Activated CD8-positive, alpha-beta memory T cell treated with anti-CD3 and anti-CD28 coated beads for 24 hours (primary cell): ENCODE results near the gene TTC32.
"Not testable (repeated sequence)": the region's sequence is repeated elsewhere in the genome, so short reads cannot be mapped to it uniquely, and the experiment has no call there.

Experiments
- DNase-seq: peaks from one replicate; pipeline ENCODE4 v3.0.0-alpha.2; 2020

TTC32 gene

DNA sequence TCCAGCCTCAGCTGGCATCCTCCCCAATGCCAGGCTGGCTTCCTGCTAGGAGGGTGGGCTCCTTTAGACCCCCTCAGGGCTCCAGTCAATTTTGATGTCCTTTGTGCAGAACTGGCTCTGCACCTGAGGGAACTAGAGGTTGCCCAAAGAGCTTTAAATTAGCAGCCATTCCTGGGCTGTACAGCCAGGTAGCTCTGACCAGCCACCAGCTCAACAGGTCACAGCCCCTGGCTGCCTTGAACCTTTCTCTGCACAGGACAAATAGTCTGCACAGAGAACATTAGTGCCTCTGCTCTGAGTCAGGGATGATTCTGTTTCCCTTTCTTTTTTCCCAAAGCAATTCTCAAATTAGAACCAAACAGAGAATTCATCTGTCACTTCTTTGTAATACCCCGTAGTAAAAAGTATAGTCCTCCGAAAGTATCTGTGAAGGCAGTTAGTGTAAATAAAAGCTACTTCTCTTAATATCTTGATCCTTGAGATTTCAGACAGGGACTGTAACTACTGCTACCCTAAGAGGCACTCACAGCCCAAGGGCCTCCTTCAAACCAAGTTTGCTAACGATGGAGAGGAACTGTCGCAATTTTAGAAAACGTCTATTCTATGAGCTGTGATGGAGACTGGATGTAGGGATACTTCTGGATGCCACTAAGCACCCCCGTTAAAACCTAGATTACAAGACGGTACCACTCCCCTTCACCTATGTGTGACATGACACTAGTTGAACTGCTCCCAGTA is 3.0 kb downstream of the TTC32 start:
- DNase-seq = no peak

GRCh38 chr2:19897623-19898245 is 4.0 kb downstream of the TTC32 start:
- DNase-seq = no peak

GRCh38 chr2:19895535-19895934 is 6.2 kb downstream of the TTC32 start:
- DNase-seq = no peak

DNA sequence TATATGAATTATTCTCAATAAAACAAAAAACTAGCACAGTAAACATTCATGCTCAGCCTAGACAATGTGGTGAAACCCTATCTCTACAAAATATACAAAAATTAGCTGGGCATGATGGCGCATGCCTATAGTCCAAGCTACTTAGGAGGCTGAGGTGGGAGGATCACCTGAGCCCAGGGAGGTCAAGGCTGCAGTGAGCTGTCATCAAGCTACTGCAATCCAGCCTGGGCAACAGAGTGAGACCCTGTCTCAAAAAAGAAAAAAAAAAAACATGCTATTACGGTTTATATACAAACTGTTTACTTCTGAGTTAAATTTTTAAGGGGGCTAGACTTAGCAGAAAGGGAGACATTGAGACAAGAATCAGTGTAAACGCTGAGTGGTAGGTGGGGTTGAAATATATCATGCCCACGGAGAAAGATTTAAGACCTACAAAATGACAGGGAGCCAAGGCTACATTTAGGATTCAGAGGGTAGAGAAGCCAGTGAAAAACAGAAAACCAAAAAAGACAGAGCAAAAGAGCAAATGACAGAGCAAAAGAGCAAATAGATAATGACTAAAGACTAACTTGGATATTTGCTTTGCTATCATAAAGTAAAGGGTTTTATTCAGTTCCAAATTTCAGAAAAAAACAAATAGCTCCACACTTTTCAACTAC is 7.5 kb downstream of the TTC32 start:
- no peak for DNase-seq

DNA sequence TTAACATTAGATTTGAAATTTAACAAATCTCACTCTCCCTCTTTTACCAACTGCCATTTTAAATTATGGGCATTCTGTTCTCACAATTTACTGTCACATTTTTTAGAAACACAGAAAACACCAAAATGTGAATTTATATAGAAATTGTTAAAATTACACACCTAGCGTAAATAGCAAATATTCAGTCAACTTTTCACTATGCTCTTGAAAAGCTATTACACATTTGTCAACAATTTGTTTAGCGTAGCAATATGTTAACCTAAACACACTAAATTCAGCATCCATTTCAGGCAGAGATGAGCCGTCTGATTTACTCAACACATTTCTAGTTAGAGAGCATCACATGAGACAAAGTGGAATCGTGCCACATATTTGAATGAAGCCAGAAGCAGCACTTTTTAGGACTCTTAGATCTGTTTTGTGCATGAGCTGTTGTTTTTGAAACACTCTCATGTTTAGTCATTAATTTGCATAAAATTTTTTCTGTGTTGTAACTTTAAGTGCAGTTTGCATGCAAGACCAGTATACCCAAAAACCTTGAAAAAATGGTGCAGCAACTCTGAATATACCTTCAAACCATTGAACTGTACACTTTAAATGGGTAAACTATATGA is 8.2 kb downstream of the TTC32 start:
- DNase-seq = no peak

- not testable (repeated sequence) for DNase-seq
These were observed 9.8 kb downstream of the TTC32 start for GRCh38 chr2:19891971-19892370.

GRCh38 chr2:19890104-19890503 is 11.7 kb downstream of the TTC32 start:
- no peak for DNase-seq

DNA sequence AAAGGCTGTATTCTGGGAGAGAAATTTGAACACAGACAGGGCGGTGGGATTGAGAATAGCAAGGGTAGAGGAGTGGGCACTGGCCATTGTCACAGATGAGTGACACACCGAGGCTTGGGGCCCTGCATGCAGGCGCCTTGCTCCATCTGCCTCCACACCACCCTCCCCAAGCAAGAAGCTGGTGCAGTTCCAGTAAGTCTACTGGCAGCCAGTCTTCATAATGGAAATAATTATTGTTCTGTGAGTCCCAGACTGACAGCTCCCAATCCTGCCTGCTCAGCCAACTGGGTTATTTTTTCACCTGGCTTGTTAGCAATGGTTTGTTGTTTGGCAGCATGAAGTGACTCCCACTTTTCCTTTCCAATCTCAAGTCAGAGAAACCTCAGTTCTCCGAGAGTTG is 13.0 kb downstream of the TTC32 start:
- peak; percentile 40 for DNase-seq

GRCh38 chr2:19887510-19887909 is 14.3 kb downstream of the TTC32 start:
- DNase-seq = peak; percentile 21

DNA sequence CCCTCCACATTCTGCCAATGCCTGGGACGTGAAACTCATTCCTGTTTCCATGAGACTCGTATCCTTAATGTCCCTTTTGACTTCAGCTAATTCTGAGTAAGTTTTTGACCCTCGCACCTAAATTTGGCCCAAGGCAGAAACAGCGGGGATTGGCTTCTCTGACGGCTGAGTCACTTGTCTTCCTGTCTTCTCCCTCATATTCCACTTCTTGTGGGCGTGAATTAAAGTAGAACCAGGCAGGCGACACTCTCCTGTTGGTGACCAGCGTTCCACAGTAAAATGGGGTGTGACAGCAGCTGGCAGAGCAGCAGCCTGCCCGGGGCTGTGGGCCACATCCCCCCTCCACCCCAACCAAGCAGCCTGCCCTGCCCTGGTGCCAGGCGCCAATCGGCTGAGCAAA is 15.5 kb downstream of the TTC32 start:
- peak; percentile 17 for DNase-seq

DNA sequence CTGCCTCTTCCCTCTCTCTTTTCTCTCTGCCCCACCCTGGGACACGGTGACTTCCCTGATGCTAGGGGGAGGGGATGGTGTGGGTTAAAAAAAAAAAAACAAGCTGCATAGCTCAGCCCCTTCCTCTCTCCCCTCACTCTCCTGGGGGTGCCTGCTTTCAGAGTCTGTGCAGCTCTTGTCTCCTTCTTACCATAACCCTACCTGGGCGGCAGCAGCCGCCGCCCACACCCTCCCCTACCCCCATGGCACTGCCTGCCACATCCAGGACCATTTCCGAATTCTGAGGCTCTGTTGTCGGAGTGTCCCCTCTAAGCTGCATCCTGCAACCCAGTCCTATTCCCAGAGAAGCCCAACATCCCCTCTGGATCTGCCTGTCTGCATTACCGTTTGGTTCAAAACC is 16.0 kb downstream of the TTC32 start:
- peak; percentile 40 for DNase-seq

DNA sequence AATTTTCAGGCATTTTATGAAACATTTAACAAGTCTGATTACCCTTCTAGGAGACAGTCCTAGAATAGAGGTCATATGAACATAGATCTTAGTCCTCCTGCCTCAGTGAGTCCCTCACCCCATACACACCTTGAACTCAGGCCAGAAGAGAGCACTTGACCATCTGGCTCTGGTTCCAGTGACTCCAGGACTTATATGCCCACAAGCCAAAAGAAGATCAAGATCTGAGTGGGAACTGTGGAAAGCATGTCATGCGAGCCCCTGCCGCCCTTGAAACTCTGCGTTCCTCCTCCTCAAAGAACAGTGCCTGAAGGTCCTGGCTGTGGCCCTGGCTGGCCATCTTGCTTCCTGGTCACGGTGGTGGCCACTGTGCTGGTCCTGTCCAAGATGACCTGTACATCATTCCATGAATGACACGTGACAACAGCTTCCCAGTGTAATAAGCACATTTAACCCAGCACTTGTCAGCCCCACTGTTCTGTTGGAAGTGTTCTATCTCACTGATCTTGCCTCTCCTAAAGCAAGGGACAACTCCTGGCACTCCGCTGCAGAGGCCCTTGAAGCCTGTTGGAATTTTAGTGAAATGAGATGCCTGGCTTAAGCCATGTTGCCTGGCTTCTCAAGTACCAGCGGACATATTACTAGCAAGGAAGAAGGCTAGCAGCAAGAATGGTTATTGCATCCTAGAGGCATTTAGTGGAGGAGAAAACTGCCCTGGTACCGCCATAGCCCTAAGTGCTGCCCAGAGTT is 17.6 kb downstream of the TTC32 start:
- peak; percentile 38 for DNase-seq

GRCh38 chr2:19883486-19883885 is 18.3 kb downstream of the TTC32 start:
- DNase-seq = peak; percentile 41

DNA sequence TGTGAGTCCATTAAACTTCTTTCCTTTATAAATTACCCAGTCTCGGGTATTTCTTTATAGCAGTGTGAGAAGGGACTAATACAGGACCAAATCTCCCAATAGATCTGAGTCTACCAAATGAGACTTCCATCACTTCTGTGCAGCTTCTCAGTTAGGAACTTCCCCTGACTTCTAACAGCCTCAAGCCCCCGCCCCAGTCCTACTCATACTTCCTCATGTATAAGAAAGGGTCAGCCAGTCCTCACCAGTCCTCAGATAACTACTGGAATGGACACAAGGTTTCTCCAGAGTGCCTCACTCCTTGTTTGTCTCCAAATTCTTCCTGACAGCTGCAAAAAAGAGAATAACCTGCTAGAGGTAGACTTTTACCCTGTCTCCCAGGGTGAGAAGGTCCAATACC is 19.5 kb downstream of the TTC32 start:
- no peak for DNase-seq

GRCh38 chr2:19881908-19882265 is 19.9 kb downstream of the TTC32 start:
- peak; percentile 26 for DNase-seq

DNA sequence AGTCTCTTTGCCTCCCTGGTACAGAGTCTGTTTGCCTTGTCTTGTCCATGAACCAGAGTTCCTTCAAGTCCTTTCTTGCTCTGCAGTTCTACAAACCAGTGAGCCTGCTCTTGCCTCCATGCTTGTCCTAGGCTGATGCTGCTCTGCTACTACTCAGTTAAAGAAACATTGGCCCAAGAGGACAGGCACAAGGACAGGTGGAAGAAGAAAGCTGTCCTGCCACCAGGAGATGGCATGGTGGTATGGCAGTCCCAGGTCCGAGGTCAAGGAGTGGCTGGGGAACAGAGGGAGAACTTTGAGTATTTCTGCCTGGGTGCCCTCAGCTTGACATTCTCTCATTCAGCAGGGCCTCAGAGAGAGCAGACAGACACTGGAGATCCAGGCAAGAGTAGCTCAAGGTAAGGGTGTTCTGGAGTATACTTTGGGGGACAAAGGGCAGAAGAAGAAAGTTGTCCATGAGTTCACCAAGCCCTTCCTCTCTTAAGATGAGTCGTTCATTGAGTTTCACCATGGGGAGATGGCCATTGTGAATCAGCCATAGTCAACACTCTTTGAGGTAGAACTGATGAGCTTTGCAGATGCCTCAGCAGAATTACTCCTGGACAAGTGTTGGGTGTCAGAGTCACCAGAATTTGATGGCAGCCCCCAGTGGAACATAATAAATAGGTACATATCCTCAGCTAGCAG is 20.4 kb downstream of the TTC32 start:
- peak; percentile 44 for DNase-seq

DNA sequence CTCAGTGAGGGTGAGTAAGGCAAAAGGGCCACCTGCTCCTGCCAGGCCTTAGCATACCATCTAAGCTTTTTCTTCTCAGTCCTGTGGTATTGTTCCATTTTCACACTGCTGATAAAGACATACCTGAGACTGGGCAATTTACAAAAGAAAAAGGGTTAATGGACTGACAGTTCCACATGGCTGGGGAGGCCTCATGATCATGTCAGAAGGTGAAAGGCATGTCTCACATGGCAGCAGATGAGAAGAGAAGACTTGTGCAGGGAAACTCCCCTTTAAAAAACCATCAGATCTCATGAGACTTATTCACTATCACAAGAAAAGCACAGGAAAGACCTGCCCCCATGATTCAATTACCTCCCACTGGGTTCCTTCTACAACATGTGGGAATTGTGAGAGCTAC is 21.6 kb downstream of the TTC32 start:
- DNase-seq = peak; percentile 9

DNA sequence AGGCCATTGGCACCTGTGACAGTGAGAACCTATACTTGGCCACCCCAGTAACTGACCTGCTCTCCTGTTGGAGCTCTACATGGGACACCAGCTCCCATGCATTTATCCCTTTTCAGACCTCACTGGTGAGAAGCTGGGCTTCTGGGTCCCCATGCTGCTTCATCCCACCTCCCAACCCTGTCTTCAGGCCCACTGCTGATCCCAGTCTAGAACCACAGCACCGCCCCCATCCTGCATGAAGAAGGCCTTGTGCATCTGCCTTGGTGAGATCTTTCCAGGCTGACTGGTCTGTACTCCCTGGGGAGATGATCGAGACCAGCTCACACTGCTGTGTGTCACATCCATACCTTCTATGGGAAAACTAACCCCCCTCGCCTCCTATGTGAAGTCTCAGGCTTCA is 22.7 kb downstream of the TTC32 start:
- peak; percentile 47 for DNase-seq

DNA sequence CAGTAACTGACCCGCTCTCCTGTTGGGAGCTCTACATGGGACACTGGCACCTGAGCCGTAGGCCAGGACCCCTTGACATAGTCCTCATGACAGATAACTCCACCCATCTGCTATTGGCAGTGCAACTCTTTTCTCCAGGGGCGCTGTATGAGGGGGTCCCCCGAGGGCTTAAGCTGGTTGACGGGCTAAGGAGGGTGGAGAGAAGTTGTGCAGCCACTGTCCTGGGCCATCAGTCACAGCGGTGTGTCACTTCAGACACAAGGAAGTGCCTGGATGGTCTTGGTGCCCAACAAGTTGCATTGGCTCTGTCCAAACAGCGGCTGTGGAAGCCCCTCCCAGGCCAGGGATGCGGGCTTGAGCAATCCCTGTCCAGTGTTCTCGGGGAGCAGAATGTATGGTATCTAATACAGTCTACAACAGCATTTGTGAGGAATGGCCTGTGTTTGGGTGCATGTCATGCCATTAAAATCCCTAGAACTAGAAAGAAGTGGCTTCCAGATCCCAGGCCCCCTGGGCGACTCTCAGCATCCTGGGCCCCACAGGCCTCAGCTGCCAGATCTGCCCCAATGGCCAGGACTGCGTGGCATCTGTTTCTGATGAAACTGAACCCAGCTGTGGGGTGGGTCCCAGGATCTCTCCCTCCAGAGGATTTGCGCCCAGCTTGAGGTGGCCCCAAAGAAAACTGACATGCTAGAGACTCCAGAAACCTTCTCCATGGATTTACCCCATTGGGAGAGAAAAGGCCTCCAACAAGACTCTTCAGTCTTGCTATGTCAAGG is 23.3 kb downstream of the TTC32 start:
- DNase-seq = peak; percentile 40

GRCh38 chr2:19876751-19877150 is 25.0 kb downstream of the TTC32 start:
- peak; percentile 24 for DNase-seq

DNA sequence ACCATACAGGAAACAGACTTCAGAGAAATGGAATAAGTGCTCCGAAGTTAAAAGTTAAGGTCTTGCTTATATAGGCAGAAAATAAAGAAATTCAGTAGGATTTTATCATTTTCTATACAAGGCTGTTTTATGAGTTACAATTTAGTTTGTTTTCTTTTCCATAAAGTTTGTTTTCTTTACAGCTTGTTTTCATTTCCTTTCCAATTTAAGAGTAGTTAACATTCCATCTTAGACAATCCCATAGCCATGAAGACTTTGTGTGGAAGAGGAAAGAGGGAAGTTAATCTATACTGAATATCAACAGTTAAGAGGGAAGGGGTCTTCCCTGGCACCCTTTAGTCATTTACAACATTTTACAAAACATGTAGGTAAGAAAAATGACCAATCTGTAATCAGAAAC is 26.5 kb downstream of the TTC32 start:
- no peak for DNase-seq

DNA sequence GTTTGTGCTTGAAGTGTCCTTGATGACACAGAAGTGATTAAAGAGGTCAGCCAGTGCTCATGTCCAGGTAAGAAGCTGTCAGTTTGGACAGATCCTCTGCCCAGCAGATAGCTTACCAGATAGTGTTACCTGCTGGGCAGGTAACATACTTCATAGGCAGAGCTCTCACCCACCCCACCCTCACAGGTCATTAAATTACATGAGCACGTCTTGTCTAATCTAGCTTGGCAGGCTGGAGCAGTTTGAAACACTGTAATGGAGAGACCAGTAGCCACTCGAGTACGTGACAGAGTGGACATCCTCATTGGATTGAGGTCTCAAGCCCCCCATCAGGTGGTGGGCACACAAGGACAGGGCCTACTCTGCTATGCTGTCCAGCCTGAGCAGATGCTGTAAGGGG is 27.1 kb downstream of the TTC32 start:
- peak; percentile 41 for DNase-seq
